GM23338 (cell line): ENCODE results near the gene SLX9. TPM values are rescaled to one million over a fixed set of nuclear protein-coding genes. Genes with fewer than 3 reads are reported as not detected.

Source experiments
- ETS1 ChIP-seq: IDR thresholded peaks from 2 replicates; pipeline ENCODE4 v1.6.1; 2016; ENCODE audit warnings: antibody characterized with exemption
- NANOG ChIP-seq: IDR thresholded peaks from 2 replicates; pipeline ENCODE4 v1.6.1; 2016; ENCODE audit warnings: antibody characterized with exemption, borderline replicate concordance
- STAT1 ChIP-seq: IDR thresholded peaks from one replicate; pipeline ENCODE4 v1.6.1; 2016; ENCODE audit warnings: antibody characterized with exemption; ENCODE audit not compliant: unreplicated experiment
- polyA plus RNA-seq: library from polyadenylated mRNA; unstranded; fragments of >200 nt; fragmentation: Nextera tagmentation; extraction: Ambion mirVana; gene quantifications from 2 replicates; pipeline ENCODE4 v1.2.1, GENCODE V29; 2016
- total RNA-seq: library from RNA; depleted of rRNA; stranded (reverse); fragments of >200 nt; shearing (Covaris generic); gene quantifications from 2 replicates; pipeline ENCODE4 v1.2.3, GENCODE V29; 2014; rRNA removed

Gene SLX9
- total and polyA plus RNA-seq, 2 experiments from 2014 or later = 41.5 to 46.9 TPM

GRCh38 chr21:45026066-45026745 lies 86.4 kb downstream of the SLX9 start (continued):
- TF ChIP-seq STAT1 = no peak
- TF ChIP-seq ETS1 = no peak
- no peak for TF ChIP-seq NANOG

Other genes starting within 250 kb of the SLX9 start
- not detected in 2 replicates for gene KRTAP10-12, start 242.9 kb upstream of the SLX9 start, total RNA-seq
- not detected in 2 replicates for gene KRTAP10-12, start 242.9 kb upstream of the SLX9 start, polyA plus RNA-seq
- 0.35 TPM in 1 of 2 replicates, not detected in the other for gene TSPEAR, start 228.5 kb upstream of the SLX9 start, total RNA-seq
- gene TSPEAR, start 228.5 kb upstream of the SLX9 start, polyA plus RNA-seq = 0.45 and 0.92 TPM in 2 replicates
- gene UBE2G2, start 138.2 kb upstream of the SLX9 start, total RNA-seq = 100 and 112 TPM in 2 replicates
- gene UBE2G2, start 138.2 kb upstream of the SLX9 start, polyA plus RNA-seq = 55.0 and 66.4 TPM in 2 replicates
- 91.9 and 103 TPM in 2 replicates for gene SUMO3, start 122.0 kb upstream of the SLX9 start, total RNA-seq
- 90.6 and 90.8 TPM in 2 replicates for gene SUMO3, start 122.0 kb upstream of the SLX9 start, polyA plus RNA-seq
- 168 and 172 TPM in 2 replicates for gene PTTG1IP, start 66.3 kb upstream of the SLX9 start, total RNA-seq
- 96.0 and 99.9 TPM in 2 replicates for gene PTTG1IP, start 66.3 kb upstream of the SLX9 start, polyA plus RNA-seq
- 0.63 TPM in 1 of 2 replicates, not detected in the other for gene ITGB2, start 19.1 kb upstream of the SLX9 start, total RNA-seq
- 0.40 and 0.44 TPM in 2 replicates for gene ITGB2, start 19.1 kb upstream of the SLX9 start, polyA plus RNA-seq
- gene ADARB1, start 134.6 kb downstream of the SLX9 start, total RNA-seq = 6.3 and 14.8 TPM in 2 replicates
- gene ADARB1, start 134.6 kb downstream of the SLX9 start, polyA plus RNA-seq = 4.8 and 7.4 TPM in 2 replicates